Measurements from ENCODE around the gene PLCD3.

DNA sequence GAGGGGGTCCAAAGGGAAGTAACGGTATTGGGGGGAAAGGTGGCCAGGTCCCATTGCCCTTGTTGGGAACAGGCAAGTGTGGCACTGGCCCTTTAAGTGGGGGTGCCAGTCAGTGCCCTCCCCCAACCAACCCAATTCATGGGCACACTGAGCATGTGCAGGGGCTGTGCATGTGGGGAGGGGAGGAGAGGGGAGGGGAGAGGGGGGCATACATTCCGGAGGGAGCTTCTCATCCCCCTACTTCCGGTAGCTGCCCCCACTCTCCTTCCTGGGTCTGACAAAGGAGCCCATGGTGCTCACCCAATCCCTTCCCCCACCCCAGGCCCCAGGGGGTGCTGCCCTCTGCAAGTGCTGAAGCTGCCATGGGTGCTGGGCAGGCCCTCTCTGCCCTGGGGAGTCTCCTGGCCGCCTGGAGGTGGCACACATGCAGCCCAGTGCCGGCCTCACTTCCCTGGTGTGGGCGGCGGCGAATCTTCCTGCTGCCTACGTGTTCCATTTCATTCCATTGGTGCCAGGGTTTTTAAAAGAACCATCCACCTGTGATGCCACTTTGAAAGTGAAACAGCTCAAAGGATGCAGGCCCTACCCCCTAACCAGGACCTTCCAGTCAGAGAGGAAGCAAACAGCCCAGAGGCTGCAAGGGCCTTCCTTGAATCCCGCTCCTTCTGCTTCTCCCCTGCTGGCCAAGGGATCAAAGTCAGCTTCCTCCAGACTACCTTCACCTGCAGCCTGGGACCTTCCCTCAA is 40.4 kb upstream of the PLCD3 start:
- TF ChIP-seq, protein P1, sequence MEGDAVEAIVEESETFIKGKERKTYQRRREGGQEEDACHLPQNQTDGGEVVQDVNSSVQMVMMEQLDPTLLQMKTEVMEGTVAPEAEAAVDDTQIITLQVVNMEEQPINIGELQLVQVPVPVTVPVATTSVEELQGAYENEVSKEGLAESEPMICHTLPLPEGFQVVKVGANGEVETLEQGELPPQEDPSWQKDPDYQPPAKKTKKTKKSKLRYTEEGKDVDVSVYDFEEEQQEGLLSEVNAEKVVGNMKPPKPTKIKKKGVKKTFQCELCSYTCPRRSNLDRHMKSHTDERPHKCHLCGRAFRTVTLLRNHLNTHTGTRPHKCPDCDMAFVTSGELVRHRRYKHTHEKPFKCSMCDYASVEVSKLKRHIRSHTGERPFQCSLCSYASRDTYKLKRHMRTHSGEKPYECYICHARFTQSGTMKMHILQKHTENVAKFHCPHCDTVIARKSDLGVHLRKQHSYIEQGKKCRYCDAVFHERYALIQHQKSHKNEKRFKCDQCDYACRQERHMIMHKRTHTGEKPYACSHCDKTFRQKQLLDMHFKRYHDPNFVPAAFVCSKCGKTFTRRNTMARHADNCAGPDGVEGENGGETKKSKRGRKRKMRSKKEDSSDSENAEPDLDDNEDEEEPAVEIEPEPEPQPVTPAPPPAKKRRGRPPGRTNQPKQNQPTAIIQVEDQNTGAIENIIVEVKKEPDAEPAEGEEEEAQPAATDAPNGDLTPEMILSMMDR (conservative IDR thresholded peaks at IDR 0.05) = no peak
- no peak for TF ChIP-seq ZFX (IDR thresholded peaks at IDR 0.05)
